Pancreas (tissue), 8 donors: ENCODE data around the gene RASSF6. TPM values are rescaled to one million over a fixed set of nuclear protein-coding genes. Genes with fewer than 3 reads are reported as not detected.

ENCODE experiments used
- polyA plus RNA-seq, 2 donors: library from polyadenylated mRNA; stranded (reverse); fragments of 200-250 nt; gene quantifications; one replicate each; pipeline ENCODE4 v1.2.3, GENCODE V29; 2013
- total RNA-seq, 6 donors: library from RNA; stranded (reverse); fragmentation: NEBNext Ultra II Directional in 4 of 6; extraction: Animal tissue kit (Norgen Biotek cat#: 25700) in 4 of 6; gene quantifications; one replicate each; pipeline versions ENCODE4 v1.2.1 to v1.2.4, GENCODE V29; 2021 to 2023
- donor health status: healthy with polysubstance abuse.
- donor health status: DM: no; HTN: no; CAD: no; lungs with moderate emphysema.
- donor health status: DM: no; HTN: no; CAD: no.
- donor health status: Bipolar disorder and iron deficiency.
- donor health status: DM: yes; HTN: yes; CAD: no.
- donor health status: DM: no; HTN: no; CAD: no.
- donor health status: DM: no; HTN: no; CAD: no.
- donor health status: DM: yes; HTN: yes; CAD: no.

The RASSF6 gene
- total and polyA plus RNA-seq, 8 donors, result 2.8 to 10.2 (median 5.7) TPM

Other genes starting within 250 kb of the RASSF6 start
- 1,000 to 10,000 TPM in 1 of 6 donors, 100 to 1,000 TPM in 5; 618 to 1,006 (median 839) TPM for gene ALB, start 216.1 kb downstream of the RASSF6 start, total RNA-seq
- 100 to 1,000 TPM; 179 to 380 TPM for gene ALB, start 216.1 kb downstream of the RASSF6 start, polyA plus RNA-seq
- gene AFP, start 184.2 kb downstream of the RASSF6 start, total RNA-seq, result 1 to 10 TPM in 1 of 6 donors, not detected in 5; 1.5 TPM
- gene AFP, start 184.2 kb downstream of the RASSF6 start, polyA plus RNA-seq, result under 1 TPM in 1 of 2 donors, not detected in 1; 0.40 TPM
- under 1 TPM; 0.08 to 0.44 (median 0.12) TPM for gene AFM, start 138.7 kb downstream of the RASSF6 start, total RNA-seq
- under 1 TPM; 0.30 to 0.82 TPM for gene AFM, start 138.7 kb downstream of the RASSF6 start, polyA plus RNA-seq
- gene CXCL8, start 120.1 kb upstream of the RASSF6 start, total RNA-seq, result 10 to 100 TPM in 2 of 6 donors, 1 to 10 TPM in 2, under 1 TPM in 2; 0.37 to 43.2 (median 2.9) TPM
- 10 to 100 TPM in 1 of 2 donors, 1 to 10 TPM in 1; 1.9 to 13.6 TPM for gene CXCL8, start 120.1 kb upstream of the RASSF6 start, polyA plus RNA-seq
- 10 to 100 TPM in 2 of 6 donors, 1 to 10 TPM in 1, under 1 TPM in 3; 0.65 to 65.6 (median 1.5) TPM for gene CXCL6, start 216.2 kb upstream of the RASSF6 start, total RNA-seq
- gene CXCL6, start 216.2 kb upstream of the RASSF6 start, polyA plus RNA-seq, result 1 to 10 TPM; 2.0 to 6.4 TPM
- under 1 TPM in 1 of 6 donors, not detected in 5; 0.53 TPM for gene PF4V1, start 232.9 kb upstream of the RASSF6 start, total RNA-seq
- not detected for gene PF4V1, start 232.9 kb upstream of the RASSF6 start, polyA plus RNA-seq
- gene CXCL1, start 249.0 kb upstream of the RASSF6 start, total RNA-seq, result 10 to 100 TPM in 2 of 6 donors, 1 to 10 TPM in 4; 2.5 to 35.4 (median 6.3) TPM
- 10 to 100 TPM; 26.5 to 26.6 TPM for gene CXCL1, start 249.0 kb upstream of the RASSF6 start, polyA plus RNA-seq